ENCODE data around the gene SDR39U1. TPM values are rescaled to one million over a fixed set of nuclear protein-coding genes. Genes with fewer than 3 reads are reported as not detected.

The SDR39U1 gene
- total RNA-seq, 4 donors from 2014 or later: 21.0 to 39.1 (median 30.2) TPM

DNA sequence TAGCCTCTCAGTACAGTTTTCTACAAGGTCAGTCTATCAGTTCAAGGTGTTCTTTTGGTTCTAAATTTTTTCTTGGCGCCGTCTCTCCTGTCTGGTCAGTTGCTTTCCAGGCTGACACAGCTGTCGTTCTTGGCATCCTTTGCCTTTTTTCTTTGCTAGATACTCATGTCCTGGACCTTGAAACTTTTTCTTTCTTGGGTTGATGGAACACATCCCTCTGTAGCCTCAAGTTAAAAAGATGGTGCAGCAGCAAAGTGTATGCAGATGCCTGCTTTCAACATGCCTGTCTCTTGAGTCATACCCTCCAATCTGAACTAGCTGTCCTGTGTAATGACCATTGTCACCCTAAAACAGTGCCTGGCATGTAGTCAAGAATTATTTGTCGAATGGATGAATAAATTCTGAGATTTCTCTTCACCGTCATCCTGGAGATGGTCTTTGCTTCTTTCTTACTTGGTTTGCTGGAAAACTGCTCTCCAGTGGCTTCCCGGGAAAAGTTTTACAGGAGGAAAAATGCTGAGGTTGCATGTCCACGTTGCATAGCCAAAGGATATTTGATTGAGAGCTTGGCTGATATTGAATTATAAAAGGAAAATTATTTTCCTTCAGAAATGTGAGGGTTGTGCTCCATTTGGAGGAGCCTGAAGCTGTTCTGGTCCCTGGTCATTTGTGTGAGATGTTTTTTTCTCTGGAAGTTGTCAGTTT, 39.1 kb downstream of the SDR39U1 start:
- TF ChIP-seq POLR2A (IDR thresholded peaks at IDR 0.05): no peak
- TF ChIP-seq, protein P1, sequence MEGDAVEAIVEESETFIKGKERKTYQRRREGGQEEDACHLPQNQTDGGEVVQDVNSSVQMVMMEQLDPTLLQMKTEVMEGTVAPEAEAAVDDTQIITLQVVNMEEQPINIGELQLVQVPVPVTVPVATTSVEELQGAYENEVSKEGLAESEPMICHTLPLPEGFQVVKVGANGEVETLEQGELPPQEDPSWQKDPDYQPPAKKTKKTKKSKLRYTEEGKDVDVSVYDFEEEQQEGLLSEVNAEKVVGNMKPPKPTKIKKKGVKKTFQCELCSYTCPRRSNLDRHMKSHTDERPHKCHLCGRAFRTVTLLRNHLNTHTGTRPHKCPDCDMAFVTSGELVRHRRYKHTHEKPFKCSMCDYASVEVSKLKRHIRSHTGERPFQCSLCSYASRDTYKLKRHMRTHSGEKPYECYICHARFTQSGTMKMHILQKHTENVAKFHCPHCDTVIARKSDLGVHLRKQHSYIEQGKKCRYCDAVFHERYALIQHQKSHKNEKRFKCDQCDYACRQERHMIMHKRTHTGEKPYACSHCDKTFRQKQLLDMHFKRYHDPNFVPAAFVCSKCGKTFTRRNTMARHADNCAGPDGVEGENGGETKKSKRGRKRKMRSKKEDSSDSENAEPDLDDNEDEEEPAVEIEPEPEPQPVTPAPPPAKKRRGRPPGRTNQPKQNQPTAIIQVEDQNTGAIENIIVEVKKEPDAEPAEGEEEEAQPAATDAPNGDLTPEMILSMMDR (IDR thresholded peaks at IDR 0.05): no peak
- intact Hi-C loops (cut with DNase I; ENCODE audit: low total_unique reads): no loop called here
- 54 to 61% methylated on average over 7 of the region's 7 CpGs for WGBS, 2 donors
- H3K4me3 ChIP-seq (ENCODE audit: low read depth, poor library complexity, severe bottlenecking): no peak overlapping the region
- peak in 1 of 2 donors; percentile 26 for DNase-seq (ENCODE audit: low spot score in 2 of 2)

DNA sequence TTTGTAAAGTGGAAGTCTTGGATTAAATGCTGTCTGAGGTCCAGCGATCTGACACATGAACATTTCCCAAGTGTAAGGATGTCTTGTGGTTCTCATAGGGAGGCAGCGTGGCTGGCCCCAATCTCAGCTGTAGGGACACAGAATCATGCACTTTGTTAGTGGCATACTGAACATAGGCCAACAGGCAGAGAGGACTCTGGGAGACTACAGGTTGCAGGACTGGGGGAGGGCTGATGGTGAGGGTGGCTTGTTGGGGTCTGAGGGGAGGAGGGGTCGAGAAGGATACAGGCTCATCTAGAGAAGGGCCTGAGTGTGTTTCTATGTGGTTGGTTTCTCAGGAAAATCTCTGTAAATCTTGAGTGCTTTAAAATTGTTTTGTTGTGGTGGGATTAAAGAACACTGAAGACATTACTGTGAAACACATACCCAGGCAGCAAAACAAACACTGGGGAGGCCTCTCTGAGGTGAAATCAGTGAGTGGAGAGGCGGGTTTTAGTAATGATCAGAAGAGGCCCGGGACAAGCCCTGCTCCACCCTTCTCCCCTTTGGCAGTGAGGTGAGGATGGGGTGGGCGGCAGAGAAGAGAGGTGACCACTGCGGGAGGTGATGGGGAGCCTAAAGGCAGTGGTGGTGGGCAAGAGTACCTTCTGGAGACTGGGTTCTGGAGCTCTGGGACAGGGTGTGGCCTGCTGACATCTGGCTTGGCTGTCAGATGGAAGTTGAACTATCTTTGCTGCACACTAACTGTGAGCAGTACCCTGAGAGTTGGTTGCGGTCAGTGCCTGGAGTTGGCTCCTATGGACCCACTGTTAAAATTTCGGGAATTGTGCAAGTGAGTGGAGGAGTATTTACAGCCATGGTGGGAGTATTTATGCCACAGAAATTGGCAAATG, 40.5 kb downstream of the SDR39U1 start:
- TF ChIP-seq, protein P1 (IDR thresholded peaks at IDR 0.05): no peak
- TF ChIP-seq POLR2A (IDR thresholded peaks at IDR 0.05): no peak
- WGBS, 2 donors: 52 to 55% methylated on average over 9 of the region's 9 CpGs
- intact Hi-C loops (cut with DNase I; ENCODE audit: low total_unique reads): no loop called here
- no peak overlapping the region for H3K4me3 ChIP-seq (ENCODE audit: low read depth, poor library complexity, severe bottlenecking)
- peak in 1 of 2 donors; percentile 74 for DNase-seq (ENCODE audit: low spot score in 2 of 2)

- intact Hi-C loops (cut with DNase I; ENCODE audit: low total_unique reads): no loop called here
- no peak for DNase-seq (ENCODE audit: low spot score in 2 of 2)
- H3K4me3 ChIP-seq (ENCODE audit: low read depth, poor library complexity, severe bottlenecking): no peak overlapping the region
- 43 to 45% methylated on average over 4 of the region's 4 CpGs for WGBS, 2 donors
- TF ChIP-seq, protein P1 (IDR thresholded peaks at IDR 0.05): no peak
- no peak for TF ChIP-seq POLR2A (IDR thresholded peaks at IDR 0.05)
Measured at GRCh38 chr14:24399999-24400718, 42.4 kb downstream of the SDR39U1 start.

DNA sequence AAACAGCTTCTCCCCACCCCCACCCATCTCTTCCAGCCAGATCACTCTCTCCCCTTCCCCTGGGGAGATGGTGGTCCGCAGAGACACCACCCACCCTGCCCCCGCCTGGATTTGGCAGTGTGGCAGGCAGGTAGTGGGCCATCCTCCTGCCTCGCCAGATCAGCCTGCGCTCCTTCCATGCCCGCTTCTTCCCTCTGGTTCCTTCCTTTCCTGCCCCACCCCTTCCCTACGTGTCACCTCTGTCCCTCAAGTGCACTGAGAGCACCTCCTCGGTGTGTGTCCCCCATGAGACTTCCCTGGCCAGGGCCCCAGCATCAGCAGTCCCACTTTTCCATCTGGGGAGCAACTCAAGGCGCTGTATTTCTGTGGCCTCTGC, 43.1 kb downstream of the SDR39U1 start:
- H3K4me3 ChIP-seq (ENCODE audit: low read depth, poor library complexity, severe bottlenecking): peak overlapping the region; percentile 40
- TF ChIP-seq, protein P1 (IDR thresholded peaks at IDR 0.05): no peak
- TF ChIP-seq POLR2A (IDR thresholded peaks at IDR 0.05): no peak
- WGBS, 2 donors: 6 to 16% methylated on average over 8 of the region's 8 CpGs
- DNase-seq (ENCODE audit: low spot score in 2 of 2): no peak
- intact Hi-C loops (cut with DNase I; ENCODE audit: low total_unique reads): no loop called here

GRCh38 chr14:24398653-24399446, 43.7 kb downstream of the SDR39U1 start, which contains the start of gene NYNRIN:
NYNRIN (plus strand) TSS chr14:24399003; CDS start chr14:24399247, 244 bp downstream.
- H3K4me3 ChIP-seq (ENCODE audit: low read depth, poor library complexity, severe bottlenecking): peak within 1 kb of the TSS; percentile 40
- peak in 1 of 2 donors; percentile 87 for DNase-seq (ENCODE audit: low spot score in 2 of 2)
- intact Hi-C loops (cut with DNase I; ENCODE audit: low total_unique reads): no loop called here
- 1 to 2% methylated on average over 42 to 46 of the region's 57 CpGs for WGBS, 2 donors
- TF ChIP-seq POLR2A (IDR thresholded peaks at IDR 0.05): no peak
- TF ChIP-seq, protein P1 (IDR thresholded peaks at IDR 0.05): no peak

Measured in lower leg skin (tissue), 4 donors.